T47D (cell line): ENCODE results near the gene SNAPC3.
"Not testable (repeated sequence)": the region's sequence is repeated elsewhere in the genome, so short reads cannot be mapped to it uniquely, and the experiment has no call there.

Experiments
- DNase-seq, 2 experiments: peaks; one replicate each; pipeline versions ENCODE4 v3.0.0 to v3.0.0-alpha.2; 2011 to 2012; ENCODE audit warnings: low read depth in 1 of 2, low spot score in 1 of 2
- JUND ChIP-seq: IDR thresholded peaks from 2 replicates; pipeline ENCODE4 v1.6.1; 2012; ENCODE audit warnings: low read depth
- in situ Hi-C: cut with HindIII; loops from 2 replicates; pipeline ENCODE4 v1.10.0; 2016; ENCODE audit warnings: low sequenced_read_pairs, low pct_unique_long_range_greater_than_20kb

Gene SNAPC3

GRCh38 chr9:15430920-15431844, 8.5 kb downstream of the SNAPC3 start:
- in situ Hi-C loops = no loop called here
- no peak for TF ChIP-seq JUND
- peak in 1 of 2 experiments; percentile 46 for DNase-seq

GRCh38 chr9:15433191-15433590, 10.5 kb downstream of the SNAPC3 start:
- no peak for DNase-seq
- in situ Hi-C loops = no loop called here
- no peak for TF ChIP-seq JUND

GRCh38 chr9:15433661-15434060, 11.0 kb downstream of the SNAPC3 start:
- in situ Hi-C loops = no loop called here
- DNase-seq = no peak
- TF ChIP-seq JUND = no peak

GRCh38 chr9:15438891-15439290, 16.2 kb downstream of the SNAPC3 start:
- TF ChIP-seq JUND = no peak
- no peak for DNase-seq
- in situ Hi-C loops = no loop called here

- DNase-seq, in situ Hi-C loops: not testable (repeated sequence)
Measured at GRCh38 chr9:15441841-15442240, 19.2 kb downstream of the SNAPC3 start.

GRCh38 chr9:15442264-15442663, 19.6 kb downstream of the SNAPC3 start:
- in situ Hi-C loops, DNase-seq: not testable (repeated sequence)

GRCh38 chr9:15444141-15444540, 21.5 kb downstream of the SNAPC3 start:
- no peak for DNase-seq
- no peak for TF ChIP-seq JUND
- in situ Hi-C loops = no loop called here

- DNase-seq = no peak
- no peak for TF ChIP-seq JUND
- in situ Hi-C loops = no loop called here
Measured at GRCh38 chr9:15453956-15454355, 31.3 kb downstream of the SNAPC3 start.

- in situ Hi-C loops = no loop called here
- no peak for TF ChIP-seq JUND
- no peak for DNase-seq
Measured at GRCh38 chr9:15461056-15461455, 38.4 kb downstream of the SNAPC3 start.

GRCh38 chr9:15461601-15462000, 38.9 kb downstream of the SNAPC3 start:
- no peak for DNase-seq
- in situ Hi-C loops = no loop called here
- TF ChIP-seq JUND = no peak

- TF ChIP-seq JUND = no peak
- DNase-seq = no peak
- in situ Hi-C loops = no loop called here
Measured at GRCh38 chr9:15468145-15468544, 45.5 kb downstream of the SNAPC3 start.

GRCh38 chr9:15469406-15469805, 46.7 kb downstream of the SNAPC3 start:
- DNase-seq = no peak
- in situ Hi-C loops = no loop called here
- no peak for TF ChIP-seq JUND

GRCh38 chr9:15469862-15470261, 47.2 kb downstream of the SNAPC3 start:
- TF ChIP-seq JUND = no peak
- in situ Hi-C loops = no loop called here
- DNase-seq = no peak
